ENCODE measurements around the gene NRF1.

The NRF1 gene

GRCh38 chr7:129748356-129749109 is 137.0 kb downstream of the NRF1 start:
- no peak for TF ChIP-seq CTCF (IDR thresholded peaks at IDR 0.05; ENCODE audit: extremely low read depth, missing control alignments)
- no peak for DNase-seq (ENCODE audit: low spot score)

GRCh38 chr7:129750091-129750490 is 138.6 kb downstream of the NRF1 start:
- TF ChIP-seq CTCF (IDR thresholded peaks at IDR 0.05; ENCODE audit: extremely low read depth, missing control alignments): no peak
- DNase-seq (ENCODE audit: low spot score): no peak

GRCh38 chr7:129750501-129750900 is 139.0 kb downstream of the NRF1 start:
- no peak for DNase-seq (ENCODE audit: low spot score)
- TF ChIP-seq CTCF (IDR thresholded peaks at IDR 0.05; ENCODE audit: extremely low read depth, missing control alignments): no peak

GRCh38 chr7:129751916-129752315 is 140.4 kb downstream of the NRF1 start:
- no peak for DNase-seq (ENCODE audit: low spot score)
- no peak for TF ChIP-seq CTCF (IDR thresholded peaks at IDR 0.05; ENCODE audit: extremely low read depth, missing control alignments)

- no peak for TF ChIP-seq CTCF (IDR thresholded peaks at IDR 0.05; ENCODE audit: extremely low read depth, missing control alignments)
- no peak for DNase-seq (ENCODE audit: low spot score)
Measured at GRCh38 chr7:129752760-129753159, 141.2 kb downstream of the NRF1 start.

GRCh38 chr7:129754406-129754805 is 142.9 kb downstream of the NRF1 start:
- no peak for TF ChIP-seq CTCF (IDR thresholded peaks at IDR 0.05; ENCODE audit: extremely low read depth, missing control alignments)
- no peak for DNase-seq (ENCODE audit: low spot score)

GRCh38 chr7:129757991-129758390 is 146.5 kb downstream of the NRF1 start:
- TF ChIP-seq CTCF (IDR thresholded peaks at IDR 0.05; ENCODE audit: extremely low read depth, missing control alignments): no peak
- DNase-seq (ENCODE audit: low spot score): no peak
